SK-N-MC (cell line): ENCODE measurements around the gene POLR3E.

Experiments
- EZH2 ChIP-seq: fragments of 200-600 bp; sonication (generic); IDR thresholded peaks from one replicate; pipeline ENCODE4 v1.6.1; 2017; ENCODE audit warnings: antibody characterized with exemption
- FOXP2 ChIP-seq: optimal IDR thresholded peaks from 2 replicates; pipeline ENCODE3; 2011; ENCODE audit warnings: mild to moderate bottlenecking, moderate library complexity; ENCODE audit not compliant: insufficient read depth; ENCODE audit errors: extremely low read length, control extremely low read depth
- POLR2AphosphoS5 ChIP-seq: IDR thresholded peaks from 2 replicates; pipeline ENCODE4 v1.6.1; 2012; ENCODE audit warnings: mild to moderate bottlenecking, low read depth, low read length, borderline replicate concordance

- TF ChIP-seq POLR2AphosphoS5, result no peak
- TF ChIP-seq FOXP2, result no peak
- TF ChIP-seq EZH2, result no peak
These were observed 10.6 kb downstream of the POLR3E start for GRCh38 chr16:22307838-22308237.
